Neuron (in vitro differentiated cells): ENCODE data around the gene APH1A.
A peak's percentile ranks its signal among the peaks of the same experiment; 100 is the strongest.
"Not testable (repeated sequence)": the region's sequence is repeated elsewhere in the genome, so short reads cannot be mapped to it uniquely, and the experiment has no call there.

Source experiments
- H2AFZ ChIP-seq: one replicate; pipeline ENCODE4 v1.6.1; 2013; ENCODE audit warnings: low read depth, mild to moderate bottlenecking, inconsistent platforms, low read length, moderate library complexity
- H3K27me3 ChIP-seq: one replicate; pipeline ENCODE4 v1.6.1; 2013; ENCODE audit warnings: low read length; ENCODE audit not compliant: insufficient read depth
- H3K36me3 ChIP-seq: one replicate; pipeline ENCODE4 v1.6.1; 2013; ENCODE audit warnings: low read length; ENCODE audit not compliant: insufficient read depth
- H3K4me1 ChIP-seq: one replicate; pipeline ENCODE4 v1.6.1; 2013; ENCODE audit warnings: low read length; ENCODE audit not compliant: insufficient read depth
- H3K4me3 ChIP-seq: 2 replicates; pipeline ENCODE4 v1.5.1; 2013; ENCODE audit warnings: mild to moderate bottlenecking, low read length, moderate library complexity
- H3K9me3 ChIP-seq: one replicate; pipeline ENCODE4 v1.6.1; 2013; ENCODE audit warnings: low read length

Gene APH1A

GRCh38 chr1:150235294-150235851, 33.4 kb downstream of the APH1A start:
- Histone ChIP-seq H3K4me3 (peak overlapping the region; percentile 94), H3K4me1 (peaks cover 12% of the 10 kb centered on the region), H3K9me3 (no peaks in the 10 kb centered on the region), H3K36me3 (peaks cover 5% of the 10 kb centered on the region), H3K27me3 (no peaks in the 10 kb centered on the region), H2AFZ (no peak overlapping the region)

- Histone ChIP-seq H3K9me3 (no peaks in the 10 kb centered on the region), H3K4me3 (peak overlapping the region; percentile 94), H3K4me1 (peaks cover 12% of the 10 kb centered on the region), H3K27me3 (no peaks in the 10 kb centered on the region), H2AFZ (peak overlapping the region; percentile 80), H3K36me3 (peaks cover 7% of the 10 kb centered on the region)
Measured at GRCh38 chr1:150234566-150235293, 34.1 kb downstream of the APH1A start.

- Histone ChIP-seq H3K4me1 (peaks cover 12% of the 10 kb centered on the region), H3K36me3 (peaks cover 10% of the 10 kb centered on the region), H3K27me3 (no peaks in the 10 kb centered on the region), H2AFZ (peak overlapping the region; percentile 80), H3K4me3 (peak overlapping the region; percentile 94), H3K9me3 (no peaks in the 10 kb centered on the region)
Measured at GRCh38 chr1:150234309-150234565, 34.6 kb downstream of the APH1A start.

GRCh38 chr1:150233359-150234308, 35.2 kb downstream of the APH1A start:
- Histone ChIP-seq H3K4me1 (peaks cover 12% of the 10 kb centered on the region), H3K27me3 (no peaks in the 10 kb centered on the region), H3K9me3 (no peaks in the 10 kb centered on the region), H2AFZ (no peak overlapping the region), H3K4me3 (peak overlapping the region; percentile 94), H3K36me3 (peaks cover 14% of the 10 kb centered on the region)

GRCh38 chr1:150232921-150233320, 35.9 kb downstream of the APH1A start:
- H3K9me3 ChIP-seq, H2AFZ ChIP-seq, H3K27me3 ChIP-seq: not testable (repeated sequence)
- Histone ChIP-seq H3K4me1 (peaks cover 12% of the 10 kb centered on the region), H3K4me3 (peak overlapping the region; percentile 94), H3K36me3 (peaks cover 20% of the 10 kb centered on the region)

- H3K9me3 ChIP-seq, H2AFZ ChIP-seq, H3K4me3 ChIP-seq, H3K27me3 ChIP-seq, H3K4me1 ChIP-seq: not testable (repeated sequence)
- H3K36me3 ChIP-seq, result peaks cover 56% of the 10 kb centered on the region
Measured at GRCh38 chr1:150228246-150228645, 40.6 kb downstream of the APH1A start.

GRCh38 chr1:150227228-150227627, 41.6 kb downstream of the APH1A start:
- peaks cover 65% of the 10 kb centered on the region for H3K36me3 ChIP-seq

GRCh38 chr1:150226486-150226885, 42.3 kb downstream of the APH1A start:
- Histone ChIP-seq H3K4me1 (no peaks in the 10 kb centered on the region), H3K9me3 (no peaks in the 10 kb centered on the region), H3K4me3 (no peak overlapping the region), H3K27me3 (no peaks in the 10 kb centered on the region), H2AFZ (no peak overlapping the region), H3K36me3 (peaks cover 70% of the 10 kb centered on the region)

More at GRCh38 chr1:150227228-150227627, 41.6 kb downstream of the APH1A start:
- Histone ChIP-seq H3K27me3 (no peaks in the 10 kb centered on the region), H3K9me3 (no peaks in the 10 kb centered on the region), H3K4me3 (no peak overlapping the region), H2AFZ (no peak overlapping the region), H3K4me1 (no peaks in the 10 kb centered on the region)

GRCh38 chr1:150225546-150225945, 43.3 kb downstream of the APH1A start:
- H3K9me3 ChIP-seq, result no peaks in the 10 kb centered on the region

GRCh38 chr1:150224983-150225382, 43.8 kb downstream of the APH1A start:
- H3K36me3 ChIP-seq, result peaks cover 72% of the 10 kb centered on the region
- H3K4me1 ChIP-seq, result no peaks in the 10 kb centered on the region
- H3K9me3 ChIP-seq, result no peaks in the 10 kb centered on the region
- no peak overlapping the region for H3K4me3 ChIP-seq
- no peaks in the 10 kb centered on the region for H3K27me3 ChIP-seq
- H2AFZ ChIP-seq, result no peak overlapping the region

More at GRCh38 chr1:150225546-150225945, 43.3 kb downstream of the APH1A start:
- Histone ChIP-seq H3K36me3 (peaks cover 68% of the 10 kb centered on the region), H2AFZ (no peak overlapping the region), H3K4me1 (no peaks in the 10 kb centered on the region), H3K4me3 (no peak overlapping the region), H3K27me3 (no peaks in the 10 kb centered on the region)

GRCh38 chr1:150221552-150221951, 47.3 kb downstream of the APH1A start:
- Histone ChIP-seq H3K4me1 (no peaks in the 10 kb centered on the region), H3K9me3 (no peaks in the 10 kb centered on the region), H3K4me3 (no peak overlapping the region), H3K27me3 (no peaks in the 10 kb centered on the region), H2AFZ (no peak overlapping the region), H3K36me3 (peaks cover 58% of the 10 kb centered on the region)

GRCh38 chr1:150215855-150216254, 53.0 kb downstream of the APH1A start:
- H3K27me3 ChIP-seq, H3K9me3 ChIP-seq, H3K4me3 ChIP-seq, H3K4me1 ChIP-seq, H2AFZ ChIP-seq: not testable (repeated sequence)
- peaks cover 18% of the 10 kb centered on the region for H3K36me3 ChIP-seq
